Upper lobe of right lung (tissue), 1 donor: Measurements from ENCODE around the gene MAML2. TPM values are rescaled to one million over a fixed set of nuclear protein-coding genes. Genes with fewer than 3 reads are reported as not detected.

Source experiments
- ATAC-seq: fragments of 200-7000 bp; cut with Tn5 transposase; one replicate; pipeline ENCODE4 v1.9.1; 2020; ENCODE audit warnings: mild to moderate bottlenecking, moderate library complexity
- DNase-seq: peaks from one replicate; pipeline ENCODE4 v3.0.0-alpha.2; 2020
- H3K27ac ChIP-seq: fragments of 200-600 bp; one replicate; pipeline ENCODE4 v1.8.0; 2022
- H3K27me3 ChIP-seq: fragments of 200-600 bp; one replicate; pipeline ENCODE4 v1.8.0; 2022; ENCODE audit warnings: mild to moderate bottlenecking
- H3K36me3 ChIP-seq: fragments of 200-600 bp; one replicate; pipeline ENCODE4 v1.8.0; 2022
- H3K4me1 ChIP-seq: fragments of 200-600 bp; one replicate; pipeline ENCODE4 v1.8.0; 2022
- H3K4me3 ChIP-seq: fragments of 200-600 bp; one replicate; pipeline ENCODE4 v1.8.0; 2022; ENCODE audit warnings: mild to moderate bottlenecking
- H3K9me3 ChIP-seq: fragments of 200-600 bp; one replicate; pipeline ENCODE4 v1.8.0; 2022
- CTCF ChIP-seq: fragments of 200-600 bp; IDR thresholded peaks from one replicate; pipeline ENCODE4 v1.8.0; 2022; ENCODE audit warnings: antibody characterized with exemption
- intact Hi-C: fragments of 100-400 bp; cut with DNase I; formaldehyde crosslinking; loops from one replicate; pipeline ENCODE4 v1.11.0; 2022
- total RNA-seq: library from RNA; stranded (reverse); fragmentation: NEBNext Ultra II Directional; extraction: Animal tissue kit (Norgen Biotek cat#: 25700); gene quantifications from one replicate; pipeline ENCODE4 v1.2.1, GENCODE V29; 2021
- donor health status: DM: no; HTN: yes; CAD: no; lungs with severe emphysema.

Gene MAML2
- total RNA-seq, 1 donor from 2014 or later, result 27.5 TPM

- TF ChIP-seq CTCF, result no peak
- intact Hi-C loops, result no loop called here
- Histone ChIP-seq H3K36me3 (no peaks in the 10 kb centered on the region), H3K4me3 (no peak overlapping the region), H3K27ac (no peak overlapping the region), H3K9me3 (no peaks in the 10 kb centered on the region), H3K27me3 (no peaks in the 10 kb centered on the region), H3K4me1 (peaks cover 7% of the 10 kb centered on the region)
- DNase-seq (no peak), ATAC-seq (no peak)
Measured at GRCh38 chr11:96016978-96017502, 326.0 kb downstream of the MAML2 start.

DNA sequence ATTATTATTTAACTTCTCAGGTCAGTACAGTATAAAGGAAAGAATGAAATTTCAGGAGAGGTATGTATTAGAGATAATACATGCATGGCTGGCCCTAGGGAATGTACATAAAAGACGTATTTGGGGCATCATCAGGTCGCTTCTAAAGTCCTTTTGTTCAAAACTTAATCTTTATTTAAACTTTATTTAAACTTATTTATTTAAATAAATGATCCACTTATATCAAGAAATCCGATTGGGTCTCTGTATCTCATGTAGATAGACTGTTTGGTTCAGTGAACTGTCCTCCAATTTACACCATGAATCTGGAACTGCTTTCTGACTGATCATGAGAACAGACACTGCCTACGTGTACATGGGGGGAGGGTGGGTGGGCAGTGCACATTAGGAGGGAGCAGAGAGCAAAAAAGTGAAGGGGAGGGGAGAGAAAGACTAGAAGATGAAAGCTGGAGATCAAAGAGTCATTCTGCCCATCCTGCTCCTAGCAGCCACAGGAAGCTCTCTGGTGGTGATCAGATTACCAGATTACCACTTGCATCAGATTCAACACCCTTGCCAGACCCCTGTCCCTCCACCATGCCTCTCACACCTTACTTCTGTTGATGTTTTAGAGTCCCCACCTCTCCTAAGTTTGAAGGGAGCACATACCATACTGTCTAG, 327.0 kb downstream of the MAML2 start:
- Histone ChIP-seq H3K27me3 (no peaks in the 10 kb centered on the region), H3K27ac (no peak overlapping the region), H3K36me3 (no peaks in the 10 kb centered on the region), H3K4me1 (peaks cover 12% of the 10 kb centered on the region), H3K9me3 (no peaks in the 10 kb centered on the region), H3K4me3 (no peak overlapping the region)
- no peak for DNase-seq
- no peak for TF ChIP-seq CTCF
- intact Hi-C loops, result no loop called here
- ATAC-seq, result no peak

DNA sequence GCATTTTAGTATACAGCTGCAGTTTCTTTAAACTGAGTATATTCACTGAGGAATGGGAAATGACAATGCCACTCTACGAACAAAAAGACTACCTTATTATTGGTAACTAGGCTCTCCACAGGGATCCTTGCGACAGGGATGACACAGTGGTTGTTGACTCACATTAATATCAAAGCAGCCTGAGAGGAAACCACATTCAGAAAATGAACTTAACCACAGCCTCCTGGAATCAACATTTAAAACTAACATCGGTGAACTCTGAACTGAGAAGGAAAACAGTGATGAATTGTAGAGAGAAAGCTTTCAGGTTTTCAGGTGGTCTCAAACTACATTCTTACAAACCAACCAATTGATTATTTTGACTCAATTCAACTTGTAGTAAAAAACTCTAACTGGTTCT, 328.8 kb downstream of the MAML2 start:
- peaks cover 12% of the 10 kb centered on the region for H3K4me1 ChIP-seq
- ATAC-seq, result peak; percentile 31
- intact Hi-C loops, result no loop called here
- DNase-seq, result no peak
- no peak overlapping the region for H3K27ac ChIP-seq
- TF ChIP-seq CTCF, result no peak
- H3K36me3 ChIP-seq, result no peaks in the 10 kb centered on the region
- H3K4me3 ChIP-seq, result no peak overlapping the region
- no peaks in the 10 kb centered on the region for H3K27me3 ChIP-seq
- no peaks in the 10 kb centered on the region for H3K9me3 ChIP-seq

DNA sequence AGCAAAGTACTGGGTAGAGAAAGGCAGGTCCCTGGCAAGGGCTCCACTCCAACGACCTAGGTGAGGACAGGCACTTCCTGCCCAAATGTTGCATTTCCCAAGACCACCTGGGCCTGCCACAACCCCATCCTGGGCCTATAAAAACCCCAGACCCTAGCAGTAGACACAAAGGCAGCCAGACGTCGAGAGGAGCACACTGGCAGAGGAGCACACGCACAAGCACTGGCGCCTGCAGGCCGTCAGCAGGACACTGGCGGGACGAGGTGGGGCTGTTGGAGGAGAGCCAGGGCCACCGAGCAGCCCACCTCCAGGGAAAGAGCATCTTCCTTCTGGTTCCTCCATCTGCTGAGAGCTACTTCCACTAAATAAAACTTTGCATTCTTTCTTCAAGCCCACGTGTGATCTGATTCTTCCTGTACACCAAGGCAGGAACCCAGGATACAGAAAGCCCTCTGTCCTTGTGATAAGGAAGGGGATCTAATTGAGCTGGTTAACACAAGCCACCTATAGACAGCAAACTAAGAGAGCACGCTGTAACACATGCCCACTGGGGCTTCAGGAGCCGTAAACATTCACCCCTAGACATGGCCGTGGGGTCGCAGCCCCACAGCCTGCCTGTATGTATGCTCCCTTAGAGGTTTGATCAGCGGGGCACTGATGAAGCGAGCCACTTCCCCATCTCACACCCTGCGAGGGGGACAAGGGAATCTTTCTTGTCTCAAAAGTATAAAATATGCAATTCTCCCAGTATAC, 329.4 kb downstream of the MAML2 start:
- no peaks in the 10 kb centered on the region for H3K9me3 ChIP-seq
- DNase-seq (no peak), ATAC-seq (no peak)
- TF ChIP-seq CTCF, result no peak
- H3K4me3 ChIP-seq, result no peak overlapping the region
- H3K27me3 ChIP-seq, result no peaks in the 10 kb centered on the region
- H3K36me3 ChIP-seq, result no peaks in the 10 kb centered on the region
- H3K27ac ChIP-seq, result no peak overlapping the region
- peaks cover 12% of the 10 kb centered on the region for H3K4me1 ChIP-seq
- intact Hi-C loops, result no loop called here

- no peaks in the 10 kb centered on the region for H3K27me3 ChIP-seq
- DNase-seq (no peak), ATAC-seq (peak; percentile 94)
- no peak overlapping the region for H3K4me3 ChIP-seq
- no peaks in the 10 kb centered on the region for H3K36me3 ChIP-seq
- peak; percentile 51 for TF ChIP-seq CTCF
- peaks cover 17% of the 10 kb centered on the region for H3K4me1 ChIP-seq
- intact Hi-C loops, result no loop called here
- H3K9me3 ChIP-seq, result no peaks in the 10 kb centered on the region
- H3K27ac ChIP-seq, result peak overlapping the region; percentile 55
Measured at GRCh38 chr11:96012086-96012824, 330.7 kb downstream of the MAML2 start.
